ENCODE data around the gene NRP1. TPM values are rescaled to one million over a fixed set of nuclear protein-coding genes. Genes with fewer than 3 reads are reported as not detected.

NRP1 gene
- total RNA-seq, 1 experiment from 2014 or later, result 3.0 TPM

- no peak for TF ChIP-seq NR3C1 (CRISPR knock-in tag; conservative IDR thresholded peaks at IDR 0.05; ENCODE audit: low read depth)
Measured at GRCh38 chr10:33373263-33373662, 38.8 kb upstream of the NRP1 start (continued).

GRCh38 chr10:33371234-33371633 lies 36.8 kb upstream of the NRP1 start:
- ChIA-PET CTCF (no interaction called here), POLR2A (no interaction called here)
- Mint-ChIP-seq H3K4me1 (peaks cover 6% of the 10 kb centered on the region; the same call in 1 of the 2 replicates), H3K36me3 (peaks cover 5% of the 10 kb centered on the region), H3K27ac (no peak overlapping the region), H3K9me3 (peaks cover 28% of the 10 kb centered on the region), H3K27me3 (ENCODE audit: low read depth) (no peaks in the 10 kb centered on the region; the same call in 1 of the 2 replicates), H3K4me3 (no peak overlapping the region)
- DNase-seq (ENCODE audit: low spot score), result no peak
- no peak for ATAC-seq
- TF ChIP-seq ZNF532 (CRISPR knock-in tag; IDR thresholded peaks at IDR 0.05; ENCODE audit: borderline replicate concordance) (no peak), NFYB (CRISPR knock-in tag; conservative IDR thresholded peaks at IDR 0.05; ENCODE audit: low read depth) (no peak), ZNF425 (CRISPR knock-in tag; conservative IDR thresholded peaks at IDR 0.05) (no peak), JAZF1 (CRISPR knock-in tag; IDR thresholded peaks at IDR 0.05) (no peak), PRDM15 (CRISPR knock-in tag; IDR thresholded peaks at IDR 0.05) (no peak), KAT7 (CRISPR knock-in tag; IDR thresholded peaks at IDR 0.05; ENCODE audit: borderline replicate concordance) (no peak), SMAD3 (CRISPR knock-in tag; IDR thresholded peaks at IDR 0.05; ENCODE audit: borderline replicate concordance) (no peak), ZNF671 (CRISPR knock-in tag; IDR thresholded peaks at IDR 0.05) (no peak)

- Mint-ChIP-seq H3K27ac (no peak overlapping the region), H3K4me3 (no peak overlapping the region), H3K9me3 (peaks cover 34% of the 10 kb centered on the region), H3K4me1 (peaks cover 6% of the 10 kb centered on the region; the same call in 1 of the 2 replicates), H3K27me3 (ENCODE audit: low read depth) (no peaks in the 10 kb centered on the region; the same call in 1 of the 2 replicates), H3K36me3 (peaks cover 9% of the 10 kb centered on the region)
- no peak for ATAC-seq
- CTCF ChIA-PET, result no interaction called here
- POLR2A ChIA-PET, result no interaction called here
- DNase-seq (ENCODE audit: low spot score), result no peak
- no peak for TF ChIP-seq CBFB (CRISPR knock-in tag; IDR thresholded peaks at IDR 0.05; ENCODE audit: low read depth)
- TF ChIP-seq FOXP4 (CRISPR knock-in tag; IDR thresholded peaks at IDR 0.05), result no peak
- no peak for TF ChIP-seq CREM (CRISPR knock-in tag; IDR thresholded peaks at IDR 0.05)
- no peak for TF ChIP-seq ZNF532 (CRISPR knock-in tag; IDR thresholded peaks at IDR 0.05; ENCODE audit: borderline replicate concordance)
- no peak for TF ChIP-seq ETV6 (CRISPR knock-in tag; IDR thresholded peaks at IDR 0.05)
- no peak for TF ChIP-seq NR1H2 (CRISPR knock-in tag; IDR thresholded peaks at IDR 0.05)
- no peak for TF ChIP-seq PRRX2 (CRISPR knock-in tag; IDR thresholded peaks at IDR 0.05)
Measured at GRCh38 chr10:33370434-33370930, 36.0 kb upstream of the NRP1 start.

Measured in WTC11 (cell line).